ENCODE measurements around the gene B3GAT1. TPM values are rescaled to one million over a fixed set of nuclear protein-coding genes. Genes with fewer than 3 reads are reported as not detected.

The B3GAT1 gene
- total and polyA plus RNA-seq, 2 donors (not counting 1 experiment from before 2014, with no cell fraction given), result under 0.01 TPM; not detected in 1

- Histone ChIP-seq H3K27me3 (ENCODE audit: control insufficient read depth, insufficient read depth, low read length) (peaks cover 4% of the 10 kb centered on the region), H3K27ac (ENCODE audit: insufficient read depth, low read length) (no peak overlapping the region), H3K4me1 (ENCODE audit: control insufficient read depth, extremely low read depth, insufficient read depth, low read length) (no peaks in the 10 kb centered on the region), H3K9ac (ENCODE audit: insufficient read depth, low read length) (no peak overlapping the region), H3K36me3 (ENCODE audit: control insufficient read depth, insufficient read depth, low read length) (no peaks in the 10 kb centered on the region), H3K9me3 (ENCODE audit: control insufficient read depth, insufficient read depth, low read depth, low read length) (no peaks in the 10 kb centered on the region), H3K79me2 (ENCODE audit: control insufficient read depth, insufficient read depth, low read length) (no peaks in the 10 kb centered on the region), H4K20me1 (ENCODE audit: control insufficient read depth, extremely low read depth, insufficient read depth, low read length) (no peaks in the 10 kb centered on the region), H2AFZ (ENCODE audit: low read length) (no peak overlapping the region), H3K4me3 (replicated peaks in 1 of 4; ENCODE audit: control extremely low read depth in 1 of 4, insufficient read depth in 1 of 4, low read depth in 3 of 4, low read length in 4 of 4) (peak overlapping the region in 2 of 4 experiments; percentile 27 to 28), H3K4me2 (ENCODE audit: extremely low read depth, insufficient read depth, low read length) (no peak overlapping the region)
- DNase-seq (ENCODE audit: low read depth in 2 of 2), result no peak
- TF ChIP-seq EZH2 (IDR thresholded peaks at IDR 0.05; ENCODE audit: low read length, missing control alignments) (peak; percentile 19), CTCF (conservative IDR thresholded peaks at IDR 0.05 in 1 of 2, IDR thresholded peaks at IDR 0.05 in 1 of 2; ENCODE audit: low read depth in 1 of 2, low read length in 2 of 2) (no peak)
These were observed 79.8 kb downstream of the B3GAT1 start for GRCh38 chr11:134332189-134332631.

- no peaks in the 10 kb centered on the region for H3K36me3 ChIP-seq (ENCODE audit: control insufficient read depth, insufficient read depth, low read length)
- H3K4me1 ChIP-seq (ENCODE audit: control insufficient read depth, extremely low read depth, insufficient read depth, low read length), result no peaks in the 10 kb centered on the region
- H3K79me2 ChIP-seq (ENCODE audit: control insufficient read depth, insufficient read depth, low read length), result no peaks in the 10 kb centered on the region
- no peaks in the 10 kb centered on the region for H3K9me3 ChIP-seq (ENCODE audit: control insufficient read depth, insufficient read depth, low read depth, low read length)
- no peak within 1 kb of the TSS for H3K27ac ChIP-seq (ENCODE audit: insufficient read depth, low read length)
- H3K4me3 ChIP-seq (replicated peaks in 1 of 4; ENCODE audit: control extremely low read depth in 1 of 4, insufficient read depth in 1 of 4, low read depth in 3 of 4, low read length in 4 of 4), result peak within 1 kb of the TSS in 2 of 4 experiments; percentile 27 to 47
- H3K27me3 ChIP-seq (ENCODE audit: control insufficient read depth, insufficient read depth, low read length), result peaks cover 4% of the 10 kb centered on the region
- no peak within 1 kb of the TSS for H3K9ac ChIP-seq (ENCODE audit: insufficient read depth, low read length)
- DNase-seq (ENCODE audit: low read depth in 2 of 2), result peak; percentile 10 to 25
- peak; percentile 19 for TF ChIP-seq EZH2 (IDR thresholded peaks at IDR 0.05; ENCODE audit: low read length, missing control alignments)
- no peak for TF ChIP-seq CTCF (conservative IDR thresholded peaks at IDR 0.05 in 1 of 2, IDR thresholded peaks at IDR 0.05 in 1 of 2; ENCODE audit: low read depth in 1 of 2, low read length in 2 of 2)
- H2AFZ ChIP-seq (ENCODE audit: low read length), result no peak within 1 kb of the TSS
- H3K4me2 ChIP-seq (ENCODE audit: extremely low read depth, insufficient read depth, low read length), result no peak within 1 kb of the TSS
- no peaks in the 10 kb centered on the region for H4K20me1 ChIP-seq (ENCODE audit: control insufficient read depth, extremely low read depth, insufficient read depth, low read length)
These were observed 80.5 kb downstream of the B3GAT1 start, which contains the start of gene GLB1L2 for GRCh38 chr11:134331354-134332188. Gene GLB1L2 (plus strand): TSS chr11:134331988. CDS start chr11:134332062, 74 bp downstream.

- Histone ChIP-seq H3K4me3 (replicated peaks in 1 of 4; ENCODE audit: control extremely low read depth in 1 of 4, insufficient read depth in 1 of 4, low read depth in 3 of 4, low read length in 4 of 4) (peak overlapping the region in 1 of 4 experiments; percentile 47), H3K79me2 (ENCODE audit: control insufficient read depth, insufficient read depth, low read length) (no peaks in the 10 kb centered on the region), H2AFZ (ENCODE audit: low read length) (no peak overlapping the region), H3K4me1 (ENCODE audit: control insufficient read depth, extremely low read depth, insufficient read depth, low read length) (no peaks in the 10 kb centered on the region), H3K27ac (ENCODE audit: insufficient read depth, low read length) (no peak overlapping the region), H4K20me1 (ENCODE audit: control insufficient read depth, extremely low read depth, insufficient read depth, low read length) (no peaks in the 10 kb centered on the region), H3K36me3 (ENCODE audit: control insufficient read depth, insufficient read depth, low read length) (no peaks in the 10 kb centered on the region), H3K4me2 (ENCODE audit: extremely low read depth, insufficient read depth, low read length) (no peak overlapping the region), H3K9me3 (ENCODE audit: control insufficient read depth, insufficient read depth, low read depth, low read length) (no peaks in the 10 kb centered on the region), H3K27me3 (ENCODE audit: control insufficient read depth, insufficient read depth, low read length) (peaks cover 4% of the 10 kb centered on the region), H3K9ac (ENCODE audit: insufficient read depth, low read length) (no peak overlapping the region)
- TF ChIP-seq CTCF (conservative IDR thresholded peaks at IDR 0.05 in 1 of 2, IDR thresholded peaks at IDR 0.05 in 1 of 2; ENCODE audit: low read depth in 1 of 2, low read length in 2 of 2) (no peak), EZH2 (IDR thresholded peaks at IDR 0.05; ENCODE audit: low read length, missing control alignments) (no peak)
- no peak for DNase-seq (ENCODE audit: low read depth in 2 of 2)
These were observed 81.3 kb downstream of the B3GAT1 start for GRCh38 chr11:134330611-134331353.

Data from fibroblast of lung (primary cell).